ENCODE data around the gene GH2.

DNA sequence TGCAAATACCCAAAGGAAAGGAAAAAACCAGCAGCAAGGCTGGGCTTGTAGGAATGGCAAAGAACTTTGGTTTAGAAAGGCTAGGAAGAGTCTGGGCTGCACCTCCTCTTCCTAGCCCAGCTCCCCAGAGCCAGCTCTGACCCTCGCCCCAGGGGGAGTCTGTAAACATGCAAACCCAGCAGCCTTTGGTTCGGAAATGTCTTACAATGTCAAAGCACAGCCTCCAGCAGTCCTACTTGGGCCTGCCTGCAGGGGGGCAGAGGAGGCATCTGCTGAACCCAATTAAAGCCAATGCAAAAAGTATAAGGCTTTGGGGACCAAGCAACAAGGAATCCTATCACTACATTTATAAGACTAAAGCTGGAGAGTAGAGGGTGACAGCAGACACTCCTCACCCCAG, 49.3 kb downstream of the GH2 start:
- TF ChIP-seq, protein P1, sequence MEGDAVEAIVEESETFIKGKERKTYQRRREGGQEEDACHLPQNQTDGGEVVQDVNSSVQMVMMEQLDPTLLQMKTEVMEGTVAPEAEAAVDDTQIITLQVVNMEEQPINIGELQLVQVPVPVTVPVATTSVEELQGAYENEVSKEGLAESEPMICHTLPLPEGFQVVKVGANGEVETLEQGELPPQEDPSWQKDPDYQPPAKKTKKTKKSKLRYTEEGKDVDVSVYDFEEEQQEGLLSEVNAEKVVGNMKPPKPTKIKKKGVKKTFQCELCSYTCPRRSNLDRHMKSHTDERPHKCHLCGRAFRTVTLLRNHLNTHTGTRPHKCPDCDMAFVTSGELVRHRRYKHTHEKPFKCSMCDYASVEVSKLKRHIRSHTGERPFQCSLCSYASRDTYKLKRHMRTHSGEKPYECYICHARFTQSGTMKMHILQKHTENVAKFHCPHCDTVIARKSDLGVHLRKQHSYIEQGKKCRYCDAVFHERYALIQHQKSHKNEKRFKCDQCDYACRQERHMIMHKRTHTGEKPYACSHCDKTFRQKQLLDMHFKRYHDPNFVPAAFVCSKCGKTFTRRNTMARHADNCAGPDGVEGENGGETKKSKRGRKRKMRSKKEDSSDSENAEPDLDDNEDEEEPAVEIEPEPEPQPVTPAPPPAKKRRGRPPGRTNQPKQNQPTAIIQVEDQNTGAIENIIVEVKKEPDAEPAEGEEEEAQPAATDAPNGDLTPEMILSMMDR (IDR thresholded peaks at IDR 0.05; ENCODE audit: low read length), result no peak
- TF ChIP-seq EZH2 (IDR thresholded peaks at IDR 0.05; ENCODE audit: borderline replicate concordance, low read length), result no peak

Measured in OCI-LY1 (cell line).